AG08395 (cell line): ENCODE data around the gene UQCRQ.
A peak's percentile ranks its signal among the peaks of the same experiment; 100 is the strongest.

Experiments
- DNase-seq: peaks from one replicate; pipeline ENCODE4 v3.0.0; 2012; ENCODE audit warnings: mixed read lengths, low spot score

Gene UQCRQ

DNA sequence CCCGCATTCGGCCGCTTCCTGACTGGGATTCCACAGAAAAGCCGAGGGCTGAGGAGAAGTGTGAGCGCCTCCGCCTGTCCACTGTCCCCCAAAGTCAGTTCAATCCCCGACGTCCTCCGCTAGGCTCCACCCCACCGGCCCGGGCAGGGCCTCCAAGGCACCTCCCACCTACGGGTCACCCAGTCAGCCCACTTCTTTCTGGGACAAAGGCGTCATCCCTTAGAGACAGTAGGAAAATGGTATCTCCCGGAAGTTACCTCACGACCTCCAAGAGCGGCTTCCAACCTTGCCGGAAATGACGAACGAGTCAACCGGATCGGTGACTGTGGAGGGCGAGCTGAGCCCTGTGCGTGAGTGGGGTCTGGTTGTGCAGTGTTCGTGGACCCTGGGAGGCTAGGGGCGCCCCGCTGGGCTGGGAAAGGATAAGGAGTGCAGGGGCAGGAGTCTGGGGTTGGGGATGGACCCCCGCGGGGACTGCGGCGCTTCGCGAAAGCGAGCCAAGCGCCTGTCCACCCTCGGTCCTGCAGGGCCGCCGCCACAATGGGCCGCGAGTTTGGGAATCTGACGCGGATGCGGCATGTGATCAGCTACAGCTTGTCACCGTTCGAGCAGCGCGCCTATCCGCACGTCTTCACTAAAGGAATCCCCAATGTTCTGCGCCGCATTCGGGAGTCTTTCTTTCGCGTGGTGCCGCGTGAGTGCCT lies at the start of gene UQCRQ, which contains the start of gene GDF9:
Gene UQCRQ, plus strand, starts transcription at position 301 of the 704 bp plus-strand sequence. Its CDS starts 240 bp downstream, at position 541.
Gene GDF9, minus strand, starts transcription at position 128 of the 704 bp plus-strand sequence. CDS start 1,936 bp downstream, outside the sequence.
- DNase-seq, result peak; percentile 99

DNA sequence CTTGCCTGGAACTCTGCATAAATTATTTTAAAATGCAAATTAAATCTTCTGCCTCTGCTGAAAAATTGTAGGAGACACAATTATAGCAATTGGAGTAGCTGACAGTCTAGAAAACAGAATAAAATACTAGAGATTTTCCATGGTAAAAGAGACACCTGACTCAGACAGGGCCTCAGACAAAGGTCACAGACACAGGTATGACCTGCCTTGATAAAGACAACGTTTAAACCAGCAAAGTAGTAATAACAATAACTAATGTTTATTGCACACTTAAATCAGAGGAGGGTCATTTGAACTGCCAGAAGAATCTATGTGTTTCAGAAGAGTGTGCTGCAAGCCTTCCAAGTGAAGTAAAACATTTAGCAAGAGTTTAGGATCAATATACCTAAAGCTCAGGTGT lies 49.4 kb upstream of the UQCRQ start:
- DNase-seq, result no peak

DNA sequence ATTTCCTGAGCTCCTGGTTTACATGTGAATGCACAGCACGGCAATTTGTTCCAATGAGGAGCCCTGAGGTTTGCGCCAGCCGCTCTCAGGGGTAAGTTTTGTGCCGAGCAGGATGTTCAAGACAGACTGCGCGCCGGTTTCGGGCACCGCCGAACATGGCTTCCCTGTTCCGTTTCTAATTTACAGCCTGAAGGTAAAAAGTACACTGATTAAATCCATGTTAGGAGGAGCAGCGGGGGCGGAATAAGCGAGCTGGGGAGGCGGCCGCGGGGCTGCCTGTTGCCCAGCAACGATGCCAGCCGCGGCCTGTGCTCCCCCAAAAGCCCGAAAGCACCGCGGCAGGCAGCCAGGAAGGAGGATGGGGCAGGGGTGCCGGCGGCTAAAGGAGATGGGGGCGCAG lies 47.0 kb upstream of the UQCRQ start:
- DNase-seq, result no peak

DNA sequence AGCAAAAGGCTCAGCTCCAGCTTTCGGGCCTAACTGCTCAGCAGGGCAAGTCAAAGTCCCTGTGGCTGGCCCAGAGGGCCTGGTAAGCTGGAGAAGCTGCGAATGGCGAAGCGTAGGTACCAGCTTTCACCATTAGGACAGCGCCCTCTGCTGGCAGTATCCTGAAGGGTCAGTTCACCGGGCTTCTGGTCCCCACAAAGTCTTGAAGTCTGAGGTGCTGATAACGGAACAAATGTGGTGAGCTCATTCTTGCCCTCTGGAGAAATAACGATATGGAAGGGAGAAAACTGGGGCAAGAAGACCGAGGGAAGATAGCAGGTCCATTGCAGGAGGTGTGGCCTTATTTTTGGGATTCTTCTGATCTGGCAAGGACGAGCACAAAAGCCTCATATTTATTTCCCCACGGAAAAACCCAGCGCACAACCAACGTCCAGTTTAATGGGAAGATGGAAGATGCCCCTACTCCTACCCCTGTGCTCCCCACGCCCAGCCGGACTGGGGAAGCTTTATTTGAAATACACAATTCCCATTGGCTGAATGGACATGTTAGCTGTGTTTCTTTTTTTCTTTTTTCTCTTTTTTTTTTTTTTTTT lies 46.2 kb upstream of the UQCRQ start:
- DNase-seq, result peak; percentile 93

- DNase-seq, result no peak
Observed at GRCh38 chr5:132821350-132821749, 45.1 kb upstream of the UQCRQ start.

DNA sequence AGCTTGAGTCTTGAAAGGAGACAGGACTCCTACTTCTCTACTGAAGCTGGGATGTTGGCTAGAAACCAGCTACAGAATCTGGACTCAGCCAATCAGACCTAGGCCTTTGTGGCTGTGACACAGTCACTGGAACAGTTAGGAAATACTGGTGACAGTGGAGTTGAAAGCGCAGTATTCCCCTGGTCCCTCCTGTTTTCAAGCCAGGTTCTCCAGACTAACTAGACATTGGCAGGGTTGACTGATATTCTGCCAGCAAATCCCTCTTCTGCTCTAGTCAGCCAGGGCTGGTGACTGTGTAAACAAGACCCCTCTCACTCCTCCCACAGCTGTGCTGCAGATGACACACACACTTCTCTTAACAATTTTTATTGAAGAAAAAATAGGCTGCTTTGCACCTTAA lies 44.7 kb upstream of the UQCRQ start:
- DNase-seq, result peak; percentile 70

- no peak for DNase-seq
Observed at GRCh38 chr5:132822650-132823480, 43.6 kb upstream of the UQCRQ start.

DNA sequence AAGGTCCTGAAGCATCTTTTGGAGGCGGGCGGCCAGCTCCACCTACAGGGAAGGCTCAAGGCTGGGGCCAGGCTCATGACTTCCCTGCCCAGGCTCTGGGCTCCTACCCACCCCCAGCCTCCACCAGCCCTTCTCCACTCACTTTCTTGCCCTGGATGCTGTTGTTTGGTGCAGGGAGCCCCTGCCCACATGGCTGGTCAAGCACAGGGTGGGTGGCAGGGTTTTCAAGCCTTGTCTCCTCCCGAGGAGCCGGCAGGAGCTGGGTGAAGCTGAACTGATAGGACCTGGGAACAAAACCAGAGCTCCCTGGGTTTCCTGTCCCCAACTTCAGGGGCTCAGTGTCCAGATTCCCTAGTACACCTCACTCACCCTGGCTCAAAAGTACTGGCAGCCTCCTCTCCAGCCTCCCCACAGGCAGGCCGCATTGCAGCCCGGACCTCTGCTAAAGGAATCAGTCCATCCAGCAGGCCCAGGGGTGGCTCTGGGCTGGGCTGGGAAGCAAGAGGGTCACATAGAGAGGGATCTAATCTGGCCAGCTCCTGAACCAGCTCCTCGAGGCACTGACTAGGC lies 42.9 kb upstream of the UQCRQ start:
- DNase-seq, result no peak

DNA sequence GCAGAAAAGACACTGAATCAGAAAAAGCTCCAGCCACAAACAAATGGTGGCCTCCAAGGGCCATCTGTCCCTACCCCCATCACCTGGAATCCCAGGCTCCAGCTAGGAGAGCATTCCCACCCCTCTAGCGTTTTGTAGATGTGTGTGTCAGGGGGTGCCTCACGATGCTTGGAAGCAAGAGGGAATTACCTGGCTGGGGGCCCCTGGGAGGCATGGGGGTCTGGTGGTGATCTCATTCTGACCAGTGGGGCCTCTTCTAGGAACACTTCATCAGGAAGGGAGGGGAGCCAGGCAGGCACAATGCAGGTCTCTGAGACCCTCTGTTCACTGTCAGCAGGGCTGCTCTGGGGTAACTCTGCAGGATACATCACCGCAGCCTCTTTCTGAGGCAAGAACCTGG lies 42.0 kb upstream of the UQCRQ start:
- DNase-seq, result no peak

- no peak for DNase-seq
Observed at GRCh38 chr5:132825033-132825833, 41.2 kb upstream of the UQCRQ start.

GRCh38 chr5:132825834-132826391 lies 40.5 kb upstream of the UQCRQ start:
- no peak for DNase-seq

- DNase-seq, result no peak
Observed at GRCh38 chr5:132826424-132827082, 39.9 kb upstream of the UQCRQ start.

DNA sequence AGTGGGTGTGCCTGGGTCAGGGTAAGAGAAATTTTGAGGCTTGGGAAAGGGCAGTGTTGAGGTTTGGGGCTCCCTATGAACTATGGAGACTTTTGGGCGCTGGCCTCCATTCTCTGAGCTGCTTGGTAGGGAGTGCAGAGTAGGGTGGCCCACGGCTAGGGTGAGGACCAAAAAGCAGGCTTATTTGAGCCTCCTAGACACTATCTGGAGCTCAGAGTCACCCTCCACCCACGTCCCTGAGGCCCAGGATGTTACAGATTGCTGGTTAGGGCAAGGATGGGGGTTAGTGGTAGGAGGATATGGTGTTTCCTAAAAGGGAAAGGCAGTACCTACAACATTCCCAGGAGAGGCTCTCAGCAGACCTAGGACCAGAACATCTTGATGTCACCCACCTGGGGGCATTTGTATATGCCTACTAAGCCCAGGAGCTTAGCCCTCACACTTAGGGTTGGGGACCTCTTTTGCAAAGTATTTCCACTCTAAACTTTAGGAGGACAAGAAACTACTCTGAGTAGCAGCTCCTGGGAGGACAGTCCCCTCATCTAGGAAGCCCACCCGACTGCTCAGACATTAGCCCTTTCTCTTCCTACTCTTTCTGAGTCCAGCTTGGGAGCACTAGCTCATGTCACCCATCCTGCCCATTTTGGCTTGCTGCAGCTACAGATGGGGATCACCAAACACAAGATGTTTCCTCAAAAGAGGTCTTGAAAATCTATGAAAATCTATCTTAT lies 38.3 kb upstream of the UQCRQ start:
- no peak for DNase-seq

- no peak for DNase-seq
Observed at GRCh38 chr5:132828846-132829494, 37.5 kb upstream of the UQCRQ start.

GRCh38 chr5:132829742-132830435 lies 36.6 kb upstream of the UQCRQ start:
- DNase-seq, result peak; percentile 90

GRCh38 chr5:132830436-132831094 lies 35.9 kb upstream of the UQCRQ start, which contains the start of gene SHROOM1:
Gene SHROOM1, minus strand, starts transcription at chr5:132830647. Its CDS starts 4,507 bp downstream, at chr5:132826140.
- peak; percentile 80 for DNase-seq

DNA sequence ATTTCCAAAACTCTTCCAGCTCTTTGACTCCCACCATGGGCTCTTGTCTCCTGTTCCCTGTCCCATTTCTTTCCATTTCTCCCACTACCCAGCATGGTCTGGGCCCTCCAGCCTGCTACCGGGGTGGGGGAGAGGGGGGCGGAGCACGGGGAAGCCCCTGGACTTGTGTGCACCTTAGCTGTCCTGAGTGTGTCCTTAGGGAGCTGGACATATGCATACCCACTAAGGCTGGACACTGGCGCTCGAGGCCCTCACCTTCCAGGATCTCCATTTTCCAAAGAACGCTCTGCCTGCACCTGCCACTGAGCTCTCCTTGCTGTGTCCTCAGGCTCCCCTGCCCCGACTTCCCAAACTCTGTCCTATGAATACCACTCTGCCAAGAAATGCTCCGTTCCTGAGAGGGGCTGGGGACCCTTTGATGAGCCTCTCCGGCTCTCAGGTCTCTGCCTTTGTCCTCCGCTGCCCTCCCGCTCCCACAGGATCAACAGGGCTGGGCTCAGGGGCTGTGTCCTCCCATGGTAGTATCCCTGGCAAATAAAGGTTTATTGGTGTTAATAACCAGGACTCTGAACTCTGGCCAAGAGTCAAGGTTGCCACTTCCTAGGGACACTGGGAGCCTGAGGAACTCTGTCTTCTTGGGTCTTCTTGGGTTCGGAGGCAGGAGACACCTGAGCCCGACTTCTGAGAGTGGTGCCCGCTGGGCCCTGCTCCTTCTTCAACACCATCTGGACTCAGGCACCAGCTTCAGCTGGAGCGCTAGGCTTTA lies 35.2 kb upstream of the UQCRQ start:
- DNase-seq, result no peak
